H7 (cell line): ENCODE results near the gene ADAMTS1. TPM values are rescaled to one million over a fixed set of nuclear protein-coding genes. Genes with fewer than 3 reads are reported as not detected.

Source experiments
- DNase-seq: peaks from one replicate; pipeline ENCODE4 v3.0.0; 2012
- H3K27me3 ChIP-seq: 2 replicates; pipeline ENCODE4 v1.6.0; 2011; ENCODE audit warnings: mild to moderate bottlenecking, low read length; ENCODE audit not compliant: control insufficient read depth, insufficient read depth
- H3K36me3 ChIP-seq: replicated peaks from 2 replicates; pipeline ENCODE4 v1.5.1; 2011; ENCODE audit warnings: low read length; ENCODE audit not compliant: control insufficient read depth, insufficient read depth
- H3K4me3 ChIP-seq: 2 replicates; pipeline ENCODE4 v1.5.1; 2011; ENCODE audit warnings: low read depth, mild to moderate bottlenecking, control low read depth, low read length, moderate library complexity; ENCODE audit not compliant: insufficient read depth
- total RNA-seq: library from RNA; depleted of rRNA; stranded (reverse); fragments of >200 nt; shearing (Covaris generic); gene quantifications from 2 replicates; pipeline ENCODE4 v1.2.3, GENCODE V29; 2014; rRNA removed

Gene ADAMTS1
- total RNA-seq, 1 experiment from 2014 or later = 21.1 TPM

- Histone ChIP-seq H3K27me3 (no peaks in the 10 kb centered on the region), H3K36me3 (no peaks in the 10 kb centered on the region), H3K4me3 (no peak overlapping the region)
- no peak for DNase-seq
Measured at GRCh38 chr21:26795866-26796329, 49.3 kb downstream of the ADAMTS1 start.

DNA sequence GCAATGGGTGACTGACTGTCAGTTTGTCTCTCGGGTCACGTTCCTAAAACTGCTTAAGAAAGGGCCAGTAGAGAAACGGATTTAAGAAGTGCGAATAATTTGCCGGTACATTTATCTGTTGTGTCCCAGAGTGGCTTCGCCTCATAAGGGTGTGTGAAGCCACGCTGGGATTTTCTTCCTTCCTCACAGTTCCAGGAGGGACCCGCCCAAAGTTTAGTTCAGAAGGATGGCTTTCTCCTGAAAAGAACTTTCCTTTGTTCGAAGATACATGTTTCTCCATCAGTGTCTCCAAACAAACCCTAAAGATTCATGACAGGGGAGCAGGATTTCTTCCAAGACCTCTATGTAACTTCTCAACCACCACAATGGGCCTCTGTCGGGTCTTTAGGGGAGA lies 49.8 kb downstream of the ADAMTS1 start:
- no peak overlapping the region for H3K4me3 ChIP-seq
- H3K36me3 ChIP-seq = no peaks in the 10 kb centered on the region
- H3K27me3 ChIP-seq = no peaks in the 10 kb centered on the region
- DNase-seq = no peak

GRCh38 chr21:26794597-26795411 lies 50.4 kb downstream of the ADAMTS1 start:
- no peak overlapping the region for H3K4me3 ChIP-seq
- no peak for DNase-seq
- no peaks in the 10 kb centered on the region for H3K36me3 ChIP-seq
- H3K27me3 ChIP-seq = no peaks in the 10 kb centered on the region

DNA sequence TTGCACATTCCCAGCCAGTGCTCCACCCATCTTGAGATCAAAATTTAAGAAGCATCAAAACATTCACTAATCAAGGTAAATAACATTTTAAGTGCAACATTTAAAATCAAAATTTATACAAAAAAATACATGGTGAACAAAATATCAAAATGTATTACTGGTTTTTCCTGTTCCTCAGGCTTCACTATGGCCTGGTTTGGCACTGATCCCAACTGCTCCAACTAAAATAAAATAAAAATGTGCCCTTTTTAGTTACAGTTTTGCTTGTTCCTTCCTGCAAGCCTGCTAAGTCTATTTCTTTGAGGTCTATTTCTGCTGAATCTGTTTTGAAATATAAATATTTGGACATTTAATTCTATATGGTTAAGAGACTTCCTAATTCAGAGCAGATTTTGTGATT lies 54.9 kb downstream of the ADAMTS1 start:
- Histone ChIP-seq H3K4me3 (no peak overlapping the region), H3K36me3 (no peaks in the 10 kb centered on the region)
- DNase-seq = no peak

GRCh38 chr21:26788790-26789189 lies 56.4 kb downstream of the ADAMTS1 start:
- Histone ChIP-seq H3K36me3 (no peaks in the 10 kb centered on the region), H3K27me3 (no peaks in the 10 kb centered on the region; the same call in 1 of the 2 replicates), H3K4me3 (no peak overlapping the region)
- DNase-seq = no peak

More for the DNA sequence above, 54.9 kb downstream of the ADAMTS1 start:
- no peaks in the 10 kb centered on the region; the same call in 1 of the 2 replicates for H3K27me3 ChIP-seq

Other genes starting within 250 kb of the ADAMTS1 start
- 0.52 and 1.5 TPM in 2 replicates for gene ADAMTS5, start 121.7 kb upstream of the ADAMTS1 start, total RNA-seq